WTC11 (cell line): Measurements from ENCODE around the gene OR56B4.
"Not testable (repeated sequence)": the region's sequence is repeated elsewhere in the genome, so short reads cannot be mapped to it uniquely, and the experiment has no call there.

Experiments used
- CTCF ChIP-seq: fragments of 200-600 bp; IDR thresholded peaks from 2 replicates; pipeline ENCODE4 v1.8.0; 2022; ENCODE audit warnings: antibody characterized with exemption
- NR2C2 ChIP-seq: sonication (generic); formaldehyde crosslinking; IDR thresholded peaks from 2 replicates; pipeline ENCODE4 v1.8.0; 2022; ENCODE audit warnings: mild to moderate bottlenecking, missing genetic modification reagents

DNA sequence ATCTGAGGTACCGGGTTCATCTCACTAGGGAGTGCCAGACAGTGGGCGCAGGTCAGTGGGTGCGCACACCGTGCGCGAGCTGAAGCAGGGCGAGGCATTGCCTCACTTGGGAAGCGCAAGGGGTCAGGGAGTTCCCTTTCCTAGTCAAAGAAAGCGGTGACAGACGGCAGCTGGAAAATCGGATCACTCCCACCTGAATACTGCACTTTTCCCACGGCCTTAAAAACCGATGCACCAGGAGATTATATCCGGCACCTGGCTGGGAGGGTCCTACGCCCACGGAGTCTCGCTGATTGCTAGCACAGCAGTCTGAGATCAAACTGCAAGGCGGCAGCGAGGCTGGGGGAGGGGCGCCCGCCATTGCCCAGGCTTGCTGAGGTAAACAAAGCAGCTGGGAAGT, 36.3 kb downstream of the OR56B4 start:
- TF ChIP-seq NR2C2 (CRISPR knock-in tag); CTCF: not testable (repeated sequence)
